ENCODE results near the gene CASP9. TPM values are rescaled to one million over a fixed set of nuclear protein-coding genes. Genes with fewer than 3 reads are reported as not detected.
A peak's percentile ranks its signal among the peaks of the same experiment; 100 is the strongest.

The CASP9 gene
- total RNA-seq, 1 experiment from 2014 or later = 15.9 TPM

GRCh38 chr1:15479654-15480347, 44.2 kb downstream of the CASP9 start:
- H3K23me2 ChIP-seq (ENCODE audit: insufficient read length, low read depth, low read length, poor library complexity, severe bottlenecking) = no peaks in the 10 kb centered on the region
- H2AK5ac ChIP-seq (ENCODE audit: insufficient read length, low read length) = no peak overlapping the region
- no peak overlapping the region for H2BK5ac ChIP-seq (ENCODE audit: insufficient read length, low read length)
- no peaks in the 10 kb centered on the region for H3K79me1 ChIP-seq (ENCODE audit: insufficient read depth, low read depth, low read length, poor library complexity, severe bottlenecking)
- H3K23ac ChIP-seq (ENCODE audit: insufficient read length, low read depth, low read length) = no peak overlapping the region
- no peak overlapping the region for H2BK12ac ChIP-seq (ENCODE audit: insufficient read length, low read depth, low read length)
- no peak for TF ChIP-seq CTCF (conservative IDR thresholded peaks at IDR 0.05)
- no peak overlapping the region for H3K4me2 ChIP-seq (ENCODE audit: insufficient read depth, insufficient read length, low read length)
- H3K27ac ChIP-seq (ENCODE audit: insufficient read length, low read depth, low read length) = no peak overlapping the region
- Mint-ChIP-seq H3K4me3 (no peak overlapping the region), H3K27me3 (ENCODE audit: low read depth) (no peaks in the 10 kb centered on the region; the same call in none of the 2 replicates), H3K4me1 (peaks cover 0 to 4% of the 10 kb centered on the region in 2 experiments; a peak in 2 of 4 replicates), H3K27ac (peak overlapping the region in 1 of 3 experiments; percentile 20; a peak in 1 of 7 replicates), H3K36me3 (ENCODE audit: insufficient read depth in 1 of 3, low read depth in 3 of 3) (no peaks in the 10 kb centered on the region), H3K9me3 (no peaks in the 10 kb centered on the region)
- no peak overlapping the region for H4K91ac ChIP-seq (ENCODE audit: insufficient read length, low read depth, low read length)
- H2BK15ac ChIP-seq (ENCODE audit: low read depth, low read length) = no peak overlapping the region
- H4K5ac ChIP-seq (ENCODE audit: insufficient read length, low read depth, low read length) = no peak overlapping the region
- no peak overlapping the region for H3K56ac ChIP-seq (ENCODE audit: insufficient read length, low read depth, low read length)
- no peak overlapping the region for H3K18ac ChIP-seq (ENCODE audit: insufficient read length, low read depth, low read length)
- no peak for DNase-seq
- H3K4ac ChIP-seq (ENCODE audit: low read depth, low read length) = no peak overlapping the region
- H3K79me2 ChIP-seq (ENCODE audit: insufficient read depth, low read length) = no peaks in the 10 kb centered on the region
- H3K9ac ChIP-seq (ENCODE audit: extremely low read depth, insufficient read length, low read length) = no peak overlapping the region
- H3K9me3 ChIP-seq (ENCODE audit: control insufficient read depth, low read depth, low read length) = no peaks in the 10 kb centered on the region
- no peak overlapping the region for H2AFZ ChIP-seq (ENCODE audit: low read length)
- no peak overlapping the region for H3T11ph ChIP-seq (ENCODE audit: low read length)
- no CpG with 5 or more reads among the region's 11 CpGs for WGBS (ENCODE audit: extremely low coverage, insufficient read length, low lambda C conversion rate)
- H3K27me3 ChIP-seq (ENCODE audit: insufficient read depth, low read length) = no peaks in the 10 kb centered on the region
- no peak overlapping the region; the same call in 1 of the 2 replicates for H3K14ac ChIP-seq (ENCODE audit: insufficient read depth, low read length)
- no peak overlapping the region for H2BK120ac ChIP-seq (ENCODE audit: low read depth, low read length, poor library complexity, severe bottlenecking)
- no peaks in the 10 kb centered on the region for H4K20me1 ChIP-seq (ENCODE audit: control insufficient read depth, insufficient read depth, insufficient read length)
- no peak overlapping the region for H2BK20ac ChIP-seq (ENCODE audit: low read depth, low read length, poor library complexity, severe bottlenecking)
- H3K4me1 ChIP-seq (ENCODE audit: insufficient read depth, low read length) = no peaks in the 10 kb centered on the region
- no peak overlapping the region for H4K8ac ChIP-seq (replicated peaks; ENCODE audit: insufficient read length, low read depth, low read length)
